ENCODE data around the gene ALDH1L1. TPM values are rescaled to one million over a fixed set of nuclear protein-coding genes. Genes with fewer than 3 reads are reported as not detected.

Gene ALDH1L1
- total RNA-seq, result not detected in 2 replicates

GRCh38 chr3:126180477-126181397 lies at the start of gene ALDH1L1:
Gene ALDH1L1 (minus strand): TSS chr3:126180586. CDS start chr3:126160979, 19,607 bp downstream.

GRCh38 chr3:126083913-126084767 lies 96.2 kb downstream of the ALDH1L1 start, which contains the start of gene SLC41A3:
Gene SLC41A3 (minus strand): TSS chr3:126084124. CDS start chr3:126068219, 15,905 bp downstream.

Other genes with a start within 250 kb of the ALDH1L1 start
- not detected in 2 replicates for gene ROPN1B, start 211.4 kb downstream of the ALDH1L1 start, total RNA-seq
- gene SLC41A3, start 96.5 kb downstream of the ALDH1L1 start, total RNA-seq, result 34.1 and 35.7 TPM in 2 replicates
- gene KLF15, start 176.8 kb upstream of the ALDH1L1 start, total RNA-seq, result 0.65 and 1.1 TPM in 2 replicates
- gene CFAP100, start 214.3 kb upstream of the ALDH1L1 start, total RNA-seq, result not detected in 2 replicates

Data from epithelial cell of umbilical artery (primary cell).